OCI-LY1 (cell line): ENCODE results near the gene CLECL1.

Source experiments
- H2AFZ ChIP-seq: fragments of 200-600 bp; sonication (generic), shearing (Covaris generic); 2 replicates; pipeline ENCODE4 v1.6.0; 2014; ENCODE audit warnings: antibody characterized with exemption, mild to moderate bottlenecking, low read length
- H3F3A ChIP-seq: fragments of 200-600 bp; sonication (generic), shearing (Covaris generic); 2 replicates; pipeline ENCODE4 v1.6.0; 2014; ENCODE audit warnings: mild to moderate bottlenecking, antibody characterized with exemption, low read length, moderate library complexity; ENCODE audit not compliant: insufficient read depth
- H3K27ac ChIP-seq: fragments of 200-600 bp; sonication (generic); 2 replicates; pipeline ENCODE4 v1.5.1; 2014; ENCODE audit warnings: low read length, mixed run types, mild to moderate bottlenecking, low read depth; ENCODE audit not compliant: poor library complexity, severe bottlenecking
- H3K27me3 ChIP-seq: fragments of 200-600 bp; sonication (generic); 2 replicates; pipeline ENCODE4 v1.6.0; 2014; ENCODE audit warnings: antibody characterized with exemption, mild to moderate bottlenecking, low read length, moderate library complexity; ENCODE audit not compliant: insufficient read depth
- H3K36me3 ChIP-seq: fragments of 200-600 bp; sonication (generic); 2 replicates; pipeline ENCODE4 v1.6.1; 2014; ENCODE audit warnings: mild to moderate bottlenecking, antibody characterized with exemption, low read length, moderate library complexity, mixed read lengths; ENCODE audit not compliant: insufficient read depth
- H3K4me1 ChIP-seq: fragments of 200-600 bp; sonication (generic); 2 replicates; pipeline ENCODE4 v1.5.1; 2014; ENCODE audit warnings: mild to moderate bottlenecking, low read length, moderate library complexity; ENCODE audit not compliant: insufficient read depth, severe bottlenecking
- H3K4me2 ChIP-seq: fragments of 200-600 bp; sonication (generic), shearing (Covaris generic); 2 replicates; pipeline ENCODE4 v1.6.1; 2014; ENCODE audit warnings: low read length
- H3K4me3 ChIP-seq: fragments of 200-600 bp; sonication (generic); 2 replicates; pipeline ENCODE4 v1.5.1; 2014; ENCODE audit warnings: low read length, low read depth, mild to moderate bottlenecking, mixed read lengths; ENCODE audit not compliant: poor library complexity, severe bottlenecking
- H3K79me2 ChIP-seq: fragments of 200-600 bp; shearing (Covaris generic); 2 replicates; pipeline ENCODE4 v1.6.1; 2016; ENCODE audit warnings: mixed run types, low read length, mixed read lengths; ENCODE audit not compliant: insufficient read depth
- H3K9ac ChIP-seq: fragments of 200-600 bp; sonication (generic), shearing (Covaris generic); 2 replicates; pipeline ENCODE4 v1.6.1; 2014; ENCODE audit warnings: mild to moderate bottlenecking, low read length, mixed read lengths
- H3K9me2 ChIP-seq: fragments of 200-600 bp; sonication (generic), shearing (Covaris generic); 2 replicates; pipeline ENCODE4 v1.6.1; 2014; ENCODE audit warnings: low read depth, mild to moderate bottlenecking, low read length, mixed read lengths
- H3K9me3 ChIP-seq: fragments of 200-600 bp; shearing (Covaris generic); 2 replicates; pipeline ENCODE4 v1.6.1; 2014; ENCODE audit warnings: low read length, mixed read lengths
- H4K20me1 ChIP-seq: fragments of 200-600 bp; sonication (generic), shearing (Covaris generic); 2 replicates; pipeline ENCODE4 v1.6.0; 2016; ENCODE audit warnings: mild to moderate bottlenecking, low read length; ENCODE audit not compliant: insufficient read depth
- CTCF ChIP-seq: fragments of 200-600 bp; sonication (generic), shearing (Covaris generic); IDR thresholded peaks from 2 replicates; pipeline ENCODE4 v1.5.1; 2017; ENCODE audit warnings: mild to moderate bottlenecking, antibody characterized with exemption, low read length, moderate library complexity, mixed read lengths
- EZH2 ChIP-seq: fragments of 200-600 bp; sonication (generic), shearing (Covaris generic); IDR thresholded peaks from 2 replicates; pipeline ENCODE4 v1.8.0; 2017; ENCODE audit warnings: borderline replicate concordance, mixed run types, mild to moderate bottlenecking, antibody characterized with exemption, low read length, moderate library complexity, mixed read lengths

CLECL1 gene

GRCh38 chr12:9701380-9702154 is 31.3 kb downstream of the CLECL1 start:
- Histone ChIP-seq H3F3A (no peaks in the 10 kb centered on the region), H3K4me1 (peaks cover 29% of the 10 kb centered on the region), H3K9me2 (no peaks in the 10 kb centered on the region), H3K36me3 (no peaks in the 10 kb centered on the region; the same call in 1 of the 2 replicates), H3K27ac (peak overlapping the region; percentile 70), H3K9ac (no peak overlapping the region; the same call in 1 of the 2 replicates), H2AFZ (no peak overlapping the region), H3K4me3 (no peak overlapping the region), H3K27me3 (no peaks in the 10 kb centered on the region), H3K9me3 (no peaks in the 10 kb centered on the region), H3K79me2 (no peaks in the 10 kb centered on the region), H3K4me2 (peak overlapping the region; percentile 31; the same call in 1 of the 2 replicates), H4K20me1 (no peaks in the 10 kb centered on the region)
- TF ChIP-seq CTCF: no peak
- TF ChIP-seq EZH2: no peak

- H4K20me1 ChIP-seq: no peaks in the 10 kb centered on the region
- no peak overlapping the region for H3K4me2 ChIP-seq
- H3K9me2 ChIP-seq: no peaks in the 10 kb centered on the region
- H3K36me3 ChIP-seq: peaks cover 4% of the 10 kb centered on the region; the same call in 1 of the 2 replicates
- H3K9me3 ChIP-seq: no peaks in the 10 kb centered on the region
- TF ChIP-seq CTCF (no peak), EZH2 (no peak)
- H3K4me3 ChIP-seq: no peak overlapping the region
- no peaks in the 10 kb centered on the region for H3K79me2 ChIP-seq
- no peaks in the 10 kb centered on the region for H3K27me3 ChIP-seq
- H3K9ac ChIP-seq: no peak overlapping the region
- H3K4me1 ChIP-seq: peaks cover 21% of the 10 kb centered on the region
- no peak overlapping the region for H2AFZ ChIP-seq
- no peak overlapping the region for H3K27ac ChIP-seq
- no peaks in the 10 kb centered on the region for H3F3A ChIP-seq
Measured at GRCh38 chr12:9700606-9700956, 32.3 kb downstream of the CLECL1 start.

- H3K4me1 ChIP-seq: peaks cover 21% of the 10 kb centered on the region
- no peak overlapping the region for H3K4me2 ChIP-seq
- TF ChIP-seq EZH2: no peak
- no peak for TF ChIP-seq CTCF
- no peak overlapping the region for H3K9ac ChIP-seq
- H3K27ac ChIP-seq: no peak overlapping the region
- H3K36me3 ChIP-seq: peaks cover 9% of the 10 kb centered on the region
- H3K9me3 ChIP-seq: no peaks in the 10 kb centered on the region
- no peak overlapping the region for H2AFZ ChIP-seq
- no peaks in the 10 kb centered on the region for H3K79me2 ChIP-seq
- H4K20me1 ChIP-seq: no peaks in the 10 kb centered on the region
- no peak overlapping the region for H3K4me3 ChIP-seq
- no peaks in the 10 kb centered on the region for H3K27me3 ChIP-seq
- H3F3A ChIP-seq: no peaks in the 10 kb centered on the region
- H3K9me2 ChIP-seq: no peaks in the 10 kb centered on the region
Measured at GRCh38 chr12:9699898-9700605, 32.8 kb downstream of the CLECL1 start.
